H9 (cell line): ENCODE data around the gene AMMECR1L. TPM values are rescaled to one million over a fixed set of nuclear protein-coding genes. Genes with fewer than 3 reads are reported as not detected.

Experiments used
- DNase-seq: peaks from one replicate; pipeline ENCODE4 v3.0.0-alpha.2; 2017
- H2AFZ ChIP-seq: one replicate; pipeline ENCODE4 v1.6.1; 2013; ENCODE audit warnings: mild to moderate bottlenecking, low read length, control low read depth, moderate library complexity
- H2AK5ac ChIP-seq: 2 replicates; pipeline ENCODE4 v1.6.1; 2013; ENCODE audit warnings: low read length, control low read depth, mixed read lengths; ENCODE audit not compliant: insufficient read length
- H2BK120ac ChIP-seq: one replicate; pipeline ENCODE4 v1.6.1; 2013; ENCODE audit warnings: low read depth, mild to moderate bottlenecking, low read length, control low read depth, inconsistent platforms; ENCODE audit not compliant: poor library complexity, severe bottlenecking
- H2BK12ac ChIP-seq: 2 replicates; pipeline ENCODE4 v1.6.1; 2013; ENCODE audit warnings: low read length, control low read depth, mixed read lengths, low read depth; ENCODE audit not compliant: insufficient read length
- H2BK15ac ChIP-seq: 2 replicates; pipeline ENCODE4 v1.6.1; 2013; ENCODE audit warnings: low read depth, low read length, control low read depth
- H2BK20ac ChIP-seq: one replicate; pipeline ENCODE4 v1.6.1; 2013; ENCODE audit warnings: low read depth, mild to moderate bottlenecking, low read length, control low read depth, inconsistent platforms; ENCODE audit not compliant: poor library complexity, severe bottlenecking
- H2BK5ac ChIP-seq: 2 replicates; pipeline ENCODE4 v1.6.1; 2013; ENCODE audit warnings: low read length, control low read depth, mixed read lengths; ENCODE audit not compliant: insufficient read length
- H3K14ac ChIP-seq: 2 replicates; pipeline ENCODE4 v1.6.1; 2013; ENCODE audit warnings: low read length, control low read depth; ENCODE audit not compliant: insufficient read depth
- H3K18ac ChIP-seq: 2 replicates; pipeline ENCODE4 v1.6.1; 2013; ENCODE audit warnings: low read depth, mild to moderate bottlenecking, mixed read lengths, low read length, control low read depth; ENCODE audit not compliant: insufficient read length
- H3K23ac ChIP-seq: 2 replicates; pipeline ENCODE4 v1.6.1; 2013; ENCODE audit warnings: low read length, control low read depth, mixed read lengths, low read depth; ENCODE audit not compliant: insufficient read length
- H3K23me2 ChIP-seq: 2 replicates; pipeline ENCODE4 v1.6.1; 2013; ENCODE audit warnings: low read depth, mild to moderate bottlenecking, mixed read lengths, low read length, control low read depth; ENCODE audit not compliant: insufficient read length, poor library complexity, severe bottlenecking
- H3K27ac ChIP-seq: 2 replicates; pipeline ENCODE4 v1.5.1; 2013; ENCODE audit warnings: low read length, control low read depth, mixed read lengths, low read depth; ENCODE audit not compliant: insufficient read length
- H3K27me3 ChIP-seq: 2 replicates; pipeline ENCODE4 v1.6.1; 2013; ENCODE audit warnings: low read length, control low read depth, inconsistent platforms; ENCODE audit not compliant: insufficient read depth
- H3K4ac ChIP-seq: 2 replicates; pipeline ENCODE4 v1.6.1; 2013; ENCODE audit warnings: low read depth, mild to moderate bottlenecking, control low read depth, inconsistent platforms, low read length, moderate library complexity
- H3K4me1 ChIP-seq: 2 replicates; pipeline ENCODE4 v1.6.1; 2013; ENCODE audit warnings: low read length, control low read depth, inconsistent platforms; ENCODE audit not compliant: insufficient read depth
- H3K4me2 ChIP-seq: 2 replicates; pipeline ENCODE4 v1.6.1; 2013; ENCODE audit warnings: low read length, control low read depth, mixed read lengths; ENCODE audit not compliant: insufficient read length, insufficient read depth
- H3K56ac ChIP-seq: 2 replicates; pipeline ENCODE4 v1.6.1; 2013; ENCODE audit warnings: low read depth, mild to moderate bottlenecking, mixed read lengths, low read length, control low read depth; ENCODE audit not compliant: insufficient read length
- H3K79me1 ChIP-seq: 2 replicates; pipeline ENCODE4 v1.6.1; 2013; ENCODE audit warnings: low read depth, mild to moderate bottlenecking, moderate library complexity, low read length, control low read depth, inconsistent platforms; ENCODE audit not compliant: insufficient read depth, poor library complexity, severe bottlenecking
- H3K79me2 ChIP-seq: 2 replicates; pipeline ENCODE4 v1.6.1; 2013; ENCODE audit warnings: low read length, control low read depth, inconsistent platforms; ENCODE audit not compliant: insufficient read depth
- H3K9ac ChIP-seq: 2 replicates; pipeline ENCODE4 v1.6.1; 2013; ENCODE audit warnings: low read length, control low read depth, mixed read lengths; ENCODE audit not compliant: insufficient read length; ENCODE audit errors: extremely low read depth
- H3K9me3 ChIP-seq: one replicate; pipeline ENCODE4 v1.6.1; 2013; ENCODE audit warnings: low read depth, low read length, inconsistent platforms; ENCODE audit not compliant: control insufficient read depth
- H3T11ph ChIP-seq: one replicate; pipeline ENCODE4 v1.6.1; 2013; ENCODE audit warnings: mild to moderate bottlenecking, low read length, control low read depth, inconsistent platforms
- H4K20me1 ChIP-seq: one replicate; pipeline ENCODE4 v1.6.1; 2013; ENCODE audit not compliant: control insufficient read depth, insufficient read length, insufficient read depth
- H4K5ac ChIP-seq: 2 replicates; pipeline ENCODE4 v1.6.1; 2013; ENCODE audit warnings: low read depth, mild to moderate bottlenecking, mixed read lengths, low read length, control low read depth; ENCODE audit not compliant: insufficient read length
- H4K8ac ChIP-seq: replicated peaks from 2 replicates; pipeline ENCODE4 v1.6.1; 2013; ENCODE audit warnings: low read length, control low read depth, mixed read lengths, low read depth; ENCODE audit not compliant: insufficient read length
- H4K91ac ChIP-seq: 2 replicates; pipeline ENCODE4 v1.6.1; 2013; ENCODE audit warnings: low read depth, mild to moderate bottlenecking, moderate library complexity, mixed read lengths, low read length, control low read depth; ENCODE audit not compliant: insufficient read length
- H3K27ac Mint-ChIP-seq, 3 experiments: 2 replicates in 2 of 3; 3 replicates in 1 of 3; pipeline ENCODE4 v1.8.0; 2020 to 2021; ENCODE audit warnings: mixed read lengths in 3 of 3, mild to moderate bottlenecking in 1 of 3, moderate library complexity in 1 of 3
- H3K27me3 Mint-ChIP-seq: 2 replicates; pipeline ENCODE4 v1.8.0; 2021; ENCODE audit warnings: low read depth, mild to moderate bottlenecking, moderate library complexity, mixed read lengths
- H3K36me3 Mint-ChIP-seq, 3 experiments: 2 replicates in 2 of 3; 3 replicates in 1 of 3; pipeline ENCODE4 v1.8.0; 2020 to 2021; ENCODE audit warnings: low read depth in 3 of 3, mixed read lengths in 3 of 3; ENCODE audit not compliant: insufficient read depth in 1 of 3
- H3K4me1 Mint-ChIP-seq, 2 experiments: 2 replicates each; pipeline ENCODE4 v1.8.0; 2020; ENCODE audit warnings: mixed read lengths in 2 of 2
- H3K4me3 Mint-ChIP-seq, 2 experiments: 2 replicates in 1 of 2; 3 replicates in 1 of 2; pipeline ENCODE4 v1.8.0; 2020 to 2021; ENCODE audit warnings: mild to moderate bottlenecking in 2 of 2, mixed read lengths in 2 of 2, moderate library complexity in 1 of 2
- H3K9me3 Mint-ChIP-seq, 2 experiments: 2 replicates in 1 of 2; 3 replicates in 1 of 2; pipeline ENCODE4 v1.8.0; 2020; ENCODE audit warnings: mild to moderate bottlenecking in 2 of 2, mixed read lengths in 2 of 2, moderate library complexity in 1 of 2
- WGBS: extraction: QIAGEN DNeasy Blood & Tissue Kit; methylation state at CpG from one replicate; pipeline ENCODE4 v1.1.7; 2013; ENCODE audit warnings: missing lambda C conversion rate, low lambda C conversion rate, mixed read lengths; ENCODE audit not compliant: insufficient read length; ENCODE audit errors: extremely low coverage; 5-methylcytosine and 5-hydroxymethylcytosine counted together
- total RNA-seq: library from RNA; stranded (reverse); gene quantifications from 2 replicates; pipeline ENCODE4 v1.2.1, GENCODE V29; 2021
- TF ChIP-seq, protein P1 (sequence below): fragments of 200-600 bp; sonication (generic); conservative IDR thresholded peaks from 3 replicates; pipeline ENCODE4 v1.8.0; 2021; ENCODE audit warnings: antibody characterized with exemption, mild to moderate bottlenecking

The AMMECR1L gene
- total RNA-seq, 1 experiment from 2014 or later = 20.0 TPM

DNA sequence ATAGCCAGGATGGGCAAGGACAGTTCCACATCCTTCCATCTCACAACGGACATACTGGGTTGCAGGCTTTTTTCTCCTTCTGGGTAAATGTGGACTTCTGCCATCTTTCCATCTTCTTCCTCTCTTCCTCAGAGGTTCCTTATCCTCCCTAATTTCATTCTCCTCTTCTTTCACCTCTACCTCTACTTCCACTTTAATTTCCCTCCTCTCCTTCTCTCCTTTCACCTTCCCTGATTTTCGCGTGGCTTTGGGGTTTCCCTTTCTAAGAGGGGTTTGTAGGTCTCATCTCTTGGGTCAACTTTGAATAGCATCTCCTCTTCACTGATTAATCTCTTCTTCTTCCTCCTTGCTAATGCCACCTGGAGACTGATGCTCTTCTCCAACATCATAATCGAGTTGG is 44.9 kb downstream of the AMMECR1L start:
- H3K9me3 ChIP-seq = no peaks in the 10 kb centered on the region
- no peak overlapping the region for H2AK5ac ChIP-seq
- no peaks in the 10 kb centered on the region for H4K20me1 ChIP-seq
- no peak overlapping the region for H3K4me2 ChIP-seq
- H3K14ac ChIP-seq = no peak overlapping the region
- no peak overlapping the region for H3K4ac ChIP-seq
- no peak overlapping the region for H4K8ac ChIP-seq
- H3T11ph ChIP-seq = no peak overlapping the region
- H4K91ac ChIP-seq = no peak overlapping the region
- no peak for DNase-seq
- H2BK120ac ChIP-seq = no peak overlapping the region
- no peak overlapping the region for H4K5ac ChIP-seq
- no peak overlapping the region for H2AFZ ChIP-seq
- no peak overlapping the region for H2BK5ac ChIP-seq
- peaks cover 8 to 13% (median 11%) of the 10 kb centered on the region in 3 experiments; a peak in 6 of 7 replicates for H3K36me3 Mint-ChIP-seq
- H2BK12ac ChIP-seq = no peak overlapping the region
- no peaks in the 10 kb centered on the region; the same call in 1 of the 2 replicates for H3K27me3 Mint-ChIP-seq
- no peak overlapping the region for H3K9ac ChIP-seq
- H3K27me3 ChIP-seq = no peaks in the 10 kb centered on the region
- no peak overlapping the region for H2BK20ac ChIP-seq
- no CpG with 5 or more reads among the region's 4 CpGs for WGBS
- no peak overlapping the region for H3K4me3 Mint-ChIP-seq
- H3K4me1 Mint-ChIP-seq = no peaks in the 10 kb centered on the region
- no peak overlapping the region for H3K56ac ChIP-seq
- no peaks in the 10 kb centered on the region for H3K79me1 ChIP-seq
- H3K4me1 ChIP-seq = no peaks in the 10 kb centered on the region
- TF ChIP-seq, protein P1, sequence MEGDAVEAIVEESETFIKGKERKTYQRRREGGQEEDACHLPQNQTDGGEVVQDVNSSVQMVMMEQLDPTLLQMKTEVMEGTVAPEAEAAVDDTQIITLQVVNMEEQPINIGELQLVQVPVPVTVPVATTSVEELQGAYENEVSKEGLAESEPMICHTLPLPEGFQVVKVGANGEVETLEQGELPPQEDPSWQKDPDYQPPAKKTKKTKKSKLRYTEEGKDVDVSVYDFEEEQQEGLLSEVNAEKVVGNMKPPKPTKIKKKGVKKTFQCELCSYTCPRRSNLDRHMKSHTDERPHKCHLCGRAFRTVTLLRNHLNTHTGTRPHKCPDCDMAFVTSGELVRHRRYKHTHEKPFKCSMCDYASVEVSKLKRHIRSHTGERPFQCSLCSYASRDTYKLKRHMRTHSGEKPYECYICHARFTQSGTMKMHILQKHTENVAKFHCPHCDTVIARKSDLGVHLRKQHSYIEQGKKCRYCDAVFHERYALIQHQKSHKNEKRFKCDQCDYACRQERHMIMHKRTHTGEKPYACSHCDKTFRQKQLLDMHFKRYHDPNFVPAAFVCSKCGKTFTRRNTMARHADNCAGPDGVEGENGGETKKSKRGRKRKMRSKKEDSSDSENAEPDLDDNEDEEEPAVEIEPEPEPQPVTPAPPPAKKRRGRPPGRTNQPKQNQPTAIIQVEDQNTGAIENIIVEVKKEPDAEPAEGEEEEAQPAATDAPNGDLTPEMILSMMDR = no peak
- H2BK15ac ChIP-seq = no peak overlapping the region
- H3K27ac ChIP-seq = no peak overlapping the region
- H3K23ac ChIP-seq = no peak overlapping the region
- H3K23me2 ChIP-seq = no peaks in the 10 kb centered on the region
- H3K9me3 Mint-ChIP-seq = no peaks in the 10 kb centered on the region
- H3K18ac ChIP-seq = no peak overlapping the region
- no peak overlapping the region for H3K27ac Mint-ChIP-seq
- no peaks in the 10 kb centered on the region for H3K79me2 ChIP-seq
